GM21723 (cell line): ENCODE results near the gene NLE1.
A peak's percentile ranks its signal among the peaks of the same experiment; 100 is the strongest.

Experiments
- ATAC-seq: cut with Tn5 transposase; IDR thresholded peaks from one replicate; pipeline ENCODE4 v1.9.1; 2021; ENCODE audit warnings: mild to moderate bottlenecking, moderate library complexity; ENCODE audit not compliant: unreplicated experiment

Gene NLE1

DNA sequence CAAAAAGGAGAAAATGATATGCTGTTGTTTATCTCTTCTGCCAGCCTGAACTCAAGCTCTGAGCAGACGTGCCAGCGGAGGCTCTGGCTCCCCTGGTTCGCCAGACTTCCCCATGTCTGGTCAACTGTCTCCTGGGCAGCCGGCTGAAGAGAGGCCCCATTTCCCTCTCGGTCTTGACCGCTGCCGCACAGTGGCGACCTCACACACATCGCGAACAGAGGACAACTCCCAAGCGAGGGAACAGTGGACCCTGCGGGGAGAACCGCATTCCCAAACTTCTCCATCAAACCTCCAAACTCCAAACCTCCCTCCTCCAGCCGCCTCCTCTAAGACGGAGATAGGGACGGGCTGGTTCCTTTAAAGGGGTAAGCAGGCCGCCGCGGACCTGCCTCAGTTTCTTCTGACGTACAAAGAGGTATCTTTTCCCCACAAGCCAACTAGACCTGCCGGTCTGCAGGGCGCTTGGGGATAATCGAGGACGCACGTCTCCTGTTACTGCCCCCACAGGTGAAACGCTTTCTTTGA is 53.7 kb downstream of the NLE1 start:
- peak; percentile 15 for ATAC-seq

DNA sequence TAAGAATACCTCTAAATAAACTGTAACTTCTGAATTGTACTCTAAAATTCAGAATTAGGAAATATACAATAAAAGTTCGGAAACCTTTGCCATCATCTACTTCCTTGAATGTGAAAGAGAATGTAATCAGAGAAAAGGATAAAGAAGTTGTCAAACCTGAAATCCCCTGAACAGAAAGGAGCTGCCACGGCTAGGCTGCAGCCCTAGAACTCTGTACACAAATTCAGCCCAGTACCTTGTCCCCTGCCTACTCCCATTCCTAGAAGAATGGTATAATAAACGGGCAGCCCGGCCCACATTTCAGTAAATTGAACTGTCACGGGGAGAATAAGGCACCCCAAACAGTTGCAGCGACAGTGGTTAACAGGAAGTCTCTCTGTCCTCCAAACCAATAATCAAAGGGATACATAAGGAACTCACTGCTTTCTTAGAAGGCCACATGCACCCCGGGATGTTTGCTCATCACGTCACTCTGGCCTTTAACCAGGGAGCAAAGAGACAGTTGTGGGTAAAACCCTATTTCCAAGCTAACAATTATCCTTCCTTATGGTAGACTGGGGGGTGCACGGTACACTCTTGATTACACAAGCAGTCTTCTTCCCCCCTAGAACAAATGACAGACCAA is 54.3 kb downstream of the NLE1 start:
- ATAC-seq: peak; percentile 2

DNA sequence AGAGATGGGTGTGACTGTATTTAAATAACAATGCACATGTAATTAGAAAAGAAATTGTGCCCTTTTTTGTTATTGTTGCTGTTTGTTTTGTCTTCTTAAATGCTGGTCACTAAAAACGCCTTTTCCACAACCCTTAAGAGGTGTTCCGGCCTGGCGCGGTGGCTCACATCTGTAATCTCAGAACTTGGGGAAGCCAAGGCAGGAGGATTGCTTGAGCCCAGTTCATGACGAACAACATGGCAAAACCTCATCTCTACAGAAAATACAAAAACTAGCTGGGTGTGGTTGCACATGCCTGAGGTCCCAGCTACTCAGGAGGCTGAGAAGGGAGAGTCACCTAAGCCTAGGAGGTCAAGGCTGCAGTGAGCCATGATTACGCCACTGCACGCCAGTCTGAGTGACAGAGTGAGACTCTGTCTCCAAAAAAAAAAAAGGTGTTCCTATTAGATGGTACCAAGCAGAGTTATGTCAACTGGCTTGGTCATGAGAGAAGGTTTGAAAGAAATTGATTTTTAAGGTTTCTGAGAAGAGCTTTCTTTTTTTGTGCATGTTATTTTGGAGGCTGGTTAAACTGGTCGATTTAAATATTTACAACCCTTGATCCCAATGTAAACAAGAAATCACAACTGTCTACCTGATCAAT is 55.1 kb downstream of the NLE1 start:
- no peak for ATAC-seq

DNA sequence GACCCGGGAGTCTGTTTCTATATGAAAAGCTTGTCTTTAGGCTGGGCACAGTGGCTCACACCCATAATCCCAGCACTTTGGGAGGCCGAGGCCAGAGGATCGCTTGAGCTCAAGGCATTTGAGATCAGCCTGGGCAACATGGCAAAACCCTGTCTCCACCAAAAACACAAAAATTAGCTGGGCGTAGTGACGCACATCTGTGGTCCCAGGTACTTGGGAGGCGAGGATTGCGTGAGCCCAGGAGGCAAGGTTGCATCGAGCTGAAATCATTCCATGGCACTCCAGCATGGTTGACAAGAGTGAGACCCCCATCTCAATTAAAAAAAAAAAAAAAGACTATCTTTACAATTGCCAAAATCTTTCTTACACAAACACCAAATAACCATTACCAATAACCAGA is 55.9 kb downstream of the NLE1 start:
- ATAC-seq: no peak

DNA sequence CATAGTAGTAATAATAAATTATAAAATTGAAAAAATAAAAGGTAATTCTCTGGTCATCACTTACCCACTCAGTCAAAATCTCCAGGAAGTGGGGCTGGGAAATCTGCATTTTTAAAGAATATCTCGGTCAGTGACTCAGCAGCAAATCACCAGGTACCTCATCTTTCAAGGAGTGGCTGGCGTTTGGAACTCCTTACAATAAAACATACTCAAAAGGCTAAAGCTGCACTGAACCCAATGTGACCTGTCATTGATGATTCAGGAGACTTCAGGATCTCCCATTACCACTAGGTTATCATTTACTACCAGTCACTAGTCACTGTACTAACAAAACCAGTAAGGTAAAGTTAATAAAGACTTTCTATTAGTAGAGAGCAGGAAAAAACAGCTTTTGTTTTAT is 57.1 kb downstream of the NLE1 start:
- no peak for ATAC-seq

DNA sequence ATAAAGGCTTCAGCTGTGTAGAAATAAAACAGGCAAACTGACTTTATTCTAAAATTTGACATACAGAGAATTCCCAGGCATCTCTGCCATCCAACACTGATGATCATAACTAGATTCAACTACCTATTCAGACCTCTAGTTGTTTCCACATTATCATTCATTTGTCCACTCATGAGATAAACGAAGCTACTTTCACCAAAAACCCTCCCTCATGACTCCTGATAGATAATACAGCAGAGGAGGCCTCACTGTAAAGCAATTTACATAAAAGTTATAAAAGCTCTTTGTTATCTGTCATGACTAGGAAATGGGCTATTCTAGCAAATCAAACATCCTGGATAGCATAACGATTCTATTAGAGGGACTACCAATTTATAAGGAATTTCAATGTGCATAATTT is 59.0 kb downstream of the NLE1 start:
- ATAC-seq: no peak

DNA sequence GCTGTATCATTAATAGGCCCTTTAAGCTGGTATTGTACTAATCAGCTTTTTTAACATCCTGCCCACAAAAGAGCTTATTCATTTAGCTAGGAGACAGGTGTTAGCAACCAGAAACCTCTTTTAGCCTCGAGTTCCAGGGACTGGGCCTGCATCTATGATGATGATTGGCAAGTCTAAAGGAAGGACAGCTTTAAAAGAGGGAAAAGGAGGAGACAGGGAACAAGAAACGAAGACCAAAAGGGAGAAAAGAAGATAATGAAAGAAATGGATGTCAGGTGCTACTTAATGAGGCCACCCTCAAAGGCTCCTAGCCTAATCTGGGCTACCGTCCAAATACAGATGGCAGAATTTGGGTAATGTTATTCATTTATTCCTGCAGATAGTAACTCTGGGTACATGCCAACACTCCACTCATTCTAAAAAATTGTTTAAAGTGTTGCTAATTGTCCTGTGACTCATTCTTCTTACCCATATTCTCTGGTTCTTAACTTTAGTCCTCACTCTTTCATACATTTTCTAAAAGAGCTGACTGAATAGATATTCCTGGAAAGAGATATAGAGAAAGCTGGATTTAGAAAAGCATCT is 59.9 kb downstream of the NLE1 start:
- ATAC-seq: no peak

DNA sequence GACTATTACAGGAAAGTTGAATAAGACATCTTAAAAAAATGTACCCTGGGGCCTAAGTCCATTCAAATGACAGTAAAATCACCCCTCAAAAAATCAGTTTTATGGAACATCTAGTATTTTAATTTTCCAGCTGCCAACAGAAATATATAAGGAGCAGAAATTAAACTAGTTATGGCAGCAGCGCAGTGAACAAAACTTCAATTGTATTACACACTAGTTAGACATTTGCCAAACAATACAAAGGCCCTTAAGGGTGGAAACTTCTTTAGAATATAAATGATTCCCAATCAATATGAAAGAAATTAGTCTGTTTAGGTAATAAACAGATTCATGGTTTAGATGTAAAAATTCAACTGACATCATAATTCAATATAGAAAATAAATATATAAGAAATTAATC is 60.5 kb downstream of the NLE1 start:
- ATAC-seq: no peak

DNA sequence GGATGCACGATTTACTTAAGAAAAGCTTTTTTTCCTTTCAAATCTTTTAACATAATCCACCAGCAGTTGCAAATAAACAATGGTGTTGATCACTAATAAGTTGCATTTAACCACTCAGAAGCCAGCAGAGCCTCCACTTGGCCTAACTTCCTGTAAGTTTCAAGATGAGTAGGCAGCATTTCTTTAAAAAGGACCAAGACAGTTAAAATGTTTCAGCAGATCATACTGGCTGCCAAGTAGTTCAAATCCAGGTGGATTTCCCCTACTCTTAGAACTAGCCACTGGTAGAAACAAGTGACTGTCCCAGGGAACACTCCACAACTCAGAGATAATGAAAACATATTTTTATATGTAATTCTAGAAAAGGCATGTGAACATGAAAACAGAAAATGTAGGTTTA is 61.6 kb downstream of the NLE1 start:
- ATAC-seq: peak; percentile 61

DNA sequence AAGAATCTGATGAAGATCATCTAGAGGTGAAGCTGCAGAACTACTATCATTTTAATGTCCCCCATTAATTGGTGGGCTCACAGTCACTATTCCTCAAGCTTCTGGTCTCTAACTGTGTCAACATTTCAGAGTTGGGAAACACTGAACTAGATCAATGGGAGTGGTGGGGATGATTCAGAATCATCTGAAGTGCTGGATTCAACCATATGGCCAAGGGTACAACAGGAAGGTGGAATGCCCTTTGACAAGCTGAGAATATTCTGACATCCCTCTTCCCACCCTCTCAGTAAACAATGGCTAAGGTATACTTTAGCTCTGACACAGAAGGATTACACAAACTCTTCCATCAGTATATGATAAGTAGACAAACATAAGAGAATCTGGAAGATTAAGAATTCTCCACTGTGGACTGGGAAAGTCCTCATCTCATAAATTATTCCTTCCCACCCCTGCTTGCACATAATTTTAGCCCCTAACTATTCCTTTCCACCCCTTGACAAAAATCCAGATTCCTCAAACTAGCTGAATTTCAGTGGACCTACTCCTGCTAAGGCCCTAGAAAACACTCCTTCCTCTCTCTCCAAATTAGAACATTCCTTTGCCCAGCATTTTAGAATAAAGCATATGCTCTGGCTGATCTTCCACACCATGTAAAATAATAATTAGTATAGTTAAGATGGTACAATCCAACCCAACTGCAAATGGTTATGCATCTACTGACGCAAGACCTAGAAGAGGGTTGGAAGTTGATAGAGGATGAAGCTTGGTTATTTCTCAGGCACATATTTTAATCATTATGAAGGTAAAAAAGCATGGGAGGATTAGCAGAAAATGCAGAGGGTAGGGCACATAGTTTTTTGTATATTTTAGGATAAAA is 62.3 kb downstream of the NLE1 start:
- no peak for ATAC-seq
